HEK293 (cell line): ENCODE data around the gene PTPN5.

Experiments
- ZNF10 ChIP-seq: fragments of 450-650 bp; formaldehyde crosslinking; IDR thresholded peaks from 2 replicates; pipeline ENCODE4 v1.5.1; 2017; ENCODE audit warnings: missing biosample characterization, missing genetic modification characterization
- ZNF138 ChIP-seq: fragments of 450-650 bp; formaldehyde crosslinking; IDR thresholded peaks from 2 replicates; pipeline ENCODE4 v1.5.1; 2016; ENCODE audit warnings: missing biosample characterization, missing genetic modification characterization, borderline replicate concordance
- ZNF140 ChIP-seq: fragments of 450-650 bp; formaldehyde crosslinking; IDR thresholded peaks from 2 replicates; pipeline ENCODE4 v1.5.1; 2016; ENCODE audit warnings: missing biosample characterization, missing genetic modification characterization
- ZNF184 ChIP-seq: fragments of 450-650 bp; IDR thresholded peaks from 2 replicates; pipeline ENCODE4 v1.5.1; 2018; ENCODE audit warnings: missing biosample characterization, mild to moderate bottlenecking, missing genetic modification characterization
- ZNF416 ChIP-seq: fragments of 450-650 bp; formaldehyde crosslinking; IDR thresholded peaks from 2 replicates; pipeline ENCODE4 v1.5.1; 2016; ENCODE audit warnings: missing biosample characterization, missing genetic modification characterization
- TF ChIP-seq, protein P1 (sequence below): fragments of 450-650 bp; formaldehyde crosslinking; IDR thresholded peaks from 2 replicates; pipeline ENCODE4 v1.5.1; 2016; ENCODE audit warnings: missing biosample characterization, missing genetic modification characterization
- TF ChIP-seq, protein P2 (sequence below): fragments of 450-650 bp; formaldehyde crosslinking; optimal IDR thresholded peaks from 2 replicates; pipeline ENCODE3; 2016; ENCODE audit warnings: missing biosample characterization, mild to moderate bottlenecking, missing genetic modification characterization

DNA sequence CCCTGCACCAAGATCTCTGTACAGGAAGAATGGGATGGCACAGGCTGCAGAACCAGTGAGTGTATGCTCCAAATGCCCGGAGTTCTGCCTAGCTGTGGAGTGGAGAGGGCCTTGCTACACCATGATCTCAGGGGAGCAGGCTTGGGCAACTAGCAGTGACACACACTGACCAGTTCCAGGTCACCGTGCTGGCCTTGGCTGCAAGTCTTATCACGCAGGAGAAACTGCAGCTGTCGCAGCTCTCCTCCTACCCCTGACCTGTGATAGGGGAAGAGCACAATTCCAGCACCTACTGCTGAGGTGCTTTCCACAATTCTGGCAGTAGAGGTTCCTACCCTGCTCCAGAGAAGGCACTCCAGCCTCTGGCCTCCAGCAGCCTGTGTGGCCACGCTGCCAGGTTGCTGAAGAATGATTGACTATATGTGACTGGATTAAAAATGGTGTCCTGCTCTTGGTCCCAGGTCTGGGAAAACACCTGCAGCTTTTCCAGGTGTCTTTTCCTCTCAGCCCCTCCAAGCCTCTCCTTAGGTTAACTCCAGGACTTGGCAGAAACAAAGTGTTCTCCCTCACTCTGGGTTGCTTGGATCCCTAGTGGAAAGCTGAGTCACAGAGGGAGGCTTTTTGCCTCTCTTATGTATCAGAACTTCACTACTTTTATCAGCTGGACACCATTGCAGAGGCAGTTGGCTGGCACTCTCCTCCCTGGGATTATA, 43.3 kb upstream of the PTPN5 start:
- TF ChIP-seq ZNF416 (tag by site-specific recombination) (no peak), ZNF138 (tag by site-specific recombination) (no peak), ZNF140 (tag by site-specific recombination) (no peak), ZNF184 (no peak), ZNF10 (tag by site-specific recombination) (no peak)
- TF ChIP-seq, protein P1, sequence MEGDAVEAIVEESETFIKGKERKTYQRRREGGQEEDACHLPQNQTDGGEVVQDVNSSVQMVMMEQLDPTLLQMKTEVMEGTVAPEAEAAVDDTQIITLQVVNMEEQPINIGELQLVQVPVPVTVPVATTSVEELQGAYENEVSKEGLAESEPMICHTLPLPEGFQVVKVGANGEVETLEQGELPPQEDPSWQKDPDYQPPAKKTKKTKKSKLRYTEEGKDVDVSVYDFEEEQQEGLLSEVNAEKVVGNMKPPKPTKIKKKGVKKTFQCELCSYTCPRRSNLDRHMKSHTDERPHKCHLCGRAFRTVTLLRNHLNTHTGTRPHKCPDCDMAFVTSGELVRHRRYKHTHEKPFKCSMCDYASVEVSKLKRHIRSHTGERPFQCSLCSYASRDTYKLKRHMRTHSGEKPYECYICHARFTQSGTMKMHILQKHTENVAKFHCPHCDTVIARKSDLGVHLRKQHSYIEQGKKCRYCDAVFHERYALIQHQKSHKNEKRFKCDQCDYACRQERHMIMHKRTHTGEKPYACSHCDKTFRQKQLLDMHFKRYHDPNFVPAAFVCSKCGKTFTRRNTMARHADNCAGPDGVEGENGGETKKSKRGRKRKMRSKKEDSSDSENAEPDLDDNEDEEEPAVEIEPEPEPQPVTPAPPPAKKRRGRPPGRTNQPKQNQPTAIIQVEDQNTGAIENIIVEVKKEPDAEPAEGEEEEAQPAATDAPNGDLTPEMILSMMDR, result no peak
- TF ChIP-seq, protein P2, sequence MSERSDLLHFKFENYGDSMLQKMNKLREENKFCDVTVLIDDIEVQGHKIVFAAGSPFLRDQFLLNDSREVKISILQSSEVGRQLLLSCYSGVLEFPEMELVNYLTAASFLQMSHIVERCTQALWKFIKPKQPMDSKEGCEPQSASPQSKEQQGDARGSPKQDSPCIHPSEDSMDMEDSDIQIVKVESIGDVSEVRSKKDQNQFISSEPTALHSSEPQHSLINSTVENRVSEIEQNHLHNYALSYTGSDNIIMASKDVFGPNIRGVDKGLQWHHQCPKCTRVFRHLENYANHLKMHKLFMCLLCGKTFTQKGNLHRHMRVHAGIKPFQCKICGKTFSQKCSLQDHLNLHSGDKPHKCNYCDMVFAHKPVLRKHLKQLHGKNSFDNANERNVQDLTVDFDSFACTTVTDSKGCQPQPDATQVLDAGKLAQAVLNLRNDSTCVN (tag by site-specific recombination), result no peak
